Pancreas (tissue), 10 donors: ENCODE data around the gene FLNA. TPM values are rescaled to one million over a fixed set of nuclear protein-coding genes. Genes with fewer than 3 reads are reported as not detected.
A peak's percentile ranks its signal among the peaks of the same experiment; 100 is the strongest.

Source experiments
- ATAC-seq, 4 donors: fragments of 200-7000 bp; cut with Tn5 transposase; one replicate each; pipeline versions ENCODE4 v1.8.0 to v1.9.1; 2020; ENCODE audit warnings: mild to moderate bottlenecking in 4 of 4, moderate library complexity in 4 of 4
- DNase-seq, 6 donors: peaks; one replicate each; pipeline ENCODE4 v3.0.0-alpha.2; 2020
- FAIRE-seq: peaks from 2 replicates; lab custom pipeline; 2012; peaks lifted over from hg19 to GRCh38; lab: Jason Lieb, UNC
- H3K27ac ChIP-seq, 4 donors: fragments of 200-600 bp; sonication (generic); 1 replicate in 3 of 4; 2 replicates in 1 of 4; pipeline versions ENCODE4 v1.5.0 to v1.8.0; 2020
- H3K27me3 ChIP-seq, 4 donors: fragments of 200-600 bp; one replicate each; pipeline ENCODE4 v1.8.0; 2021
- H3K36me3 ChIP-seq, 3 donors: fragments of 200-600 bp; sonication (generic) in 1 of 3; one replicate each; pipeline versions ENCODE4 v1.5.0 to v1.8.0; 2020 to 2021
- H3K4me1 ChIP-seq, 3 donors: fragments of 200-600 bp; one replicate each; pipeline ENCODE4 v1.8.0; 2021
- H3K4me3 ChIP-seq, 4 donors: fragments of 200-600 bp; sonication (generic) in 2 of 4; one replicate each; pipeline versions ENCODE4 v1.5.0 to v1.8.0; 2020 to 2021
- H3K9me3 ChIP-seq, 4 donors: fragments of 200-600 bp; one replicate each; pipeline ENCODE4 v1.8.0; 2021
- CTCF ChIP-seq, 4 donors: fragments of 200-600 bp; sonication (generic) in 3 of 4; IDR thresholded peaks; one replicate each; pipeline versions ENCODE4 v1.5.0 to v1.8.0; 2021; ENCODE audit warnings: antibody characterized with exemption in 4 of 4
- WGBS, 2 donors: extraction: QIAGEN DNeasy Blood & Tissue Kit; methylation state at CpG; one replicate each; pipeline ENCODE4 v1.1.7; 2013; 5-methylcytosine and 5-hydroxymethylcytosine counted together
- intact Hi-C, 3 donors: fragments of 100-400 bp; cut with DNase I; formaldehyde crosslinking; loops; one replicate each; pipeline versions ENCODE4 v1.11.1 to v1.14.2; 2022
- polyA plus RNA-seq, 2 donors: library from polyadenylated mRNA; stranded (reverse); fragments of 200-250 nt; gene quantifications; one replicate each; pipeline ENCODE4 v1.2.3, GENCODE V29; 2013
- total RNA-seq, 6 donors: library from RNA; stranded (reverse); fragmentation: NEBNext Ultra II Directional in 4 of 6; extraction: Animal tissue kit (Norgen Biotek cat#: 25700) in 4 of 6; gene quantifications; one replicate each; pipeline versions ENCODE4 v1.2.1 to v1.2.4, GENCODE V29; 2021 to 2023
- donor health status: healthy with polysubstance abuse.
- donor health status: DM: no; HTN: no; CAD: no; lungs with moderate emphysema.
- donor health status: DM: no; HTN: no; CAD: no.
- donor health status: control.
- donor health status: control.
- donor health status: Bipolar disorder and iron deficiency.
- donor health status: DM: yes; HTN: yes; CAD: no.
- donor health status: DM: no; HTN: no; CAD: no.
- donor health status: DM: no; HTN: no; CAD: no.
- donor health status: DM: yes; HTN: yes; CAD: no.

FLNA gene
- total and polyA plus RNA-seq, 8 donors = 67.0 to 298 (median 184) TPM

- Histone ChIP-seq H3K4me3 (no peak overlapping the region), H3K27ac (no peak overlapping the region), H3K9me3 (no peaks in the 10 kb centered on the region), H3K36me3 (peaks cover 0 to 16% (median 0%) of the 10 kb centered on the region in 3 donors), H3K27me3 (no peaks in the 10 kb centered on the region), H3K4me1 (no peaks in the 10 kb centered on the region)
- DNase-seq (no peak), ATAC-seq (no peak), FAIRE-seq (no peak)
- no peak for TF ChIP-seq CTCF (IDR thresholded peaks at IDR 0.05)
- intact Hi-C loops = no loop called here
- 81 to 94% methylated on average over 13 of the region's 13 CpGs for WGBS, 2 donors
Observed at GRCh38 chrX:154356596-154356995, 17.8 kb downstream of the FLNA start.

GRCh38 chrX:154355776-154356140 is 18.7 kb downstream of the FLNA start:
- FAIRE-seq (no peak), DNase-seq (peak in 1 of 6 donors; percentile 73), ATAC-seq (no peak)
- TF ChIP-seq CTCF (IDR thresholded peaks at IDR 0.05) = no peak
- H3K27ac ChIP-seq = no peak overlapping the region
- H3K9me3 ChIP-seq = no peaks in the 10 kb centered on the region
- intact Hi-C loops = no loop called here
- H3K36me3 ChIP-seq = peaks cover 0 to 16% (median 0%) of the 10 kb centered on the region in 3 donors
- 80 to 81% methylated on average over 12 of the region's 12 CpGs for WGBS, 2 donors
- H3K4me1 ChIP-seq = no peaks in the 10 kb centered on the region
- no peak overlapping the region for H3K4me3 ChIP-seq
- H3K27me3 ChIP-seq = no peaks in the 10 kb centered on the region

- peak in 2 of 6 donors; percentile 18 to 50 for DNase-seq
- Histone ChIP-seq H3K4me1 (no peaks in the 10 kb centered on the region), H3K36me3 (peaks cover 0 to 16% (median 0%) of the 10 kb centered on the region in 3 donors), H3K27ac (no peak overlapping the region), H3K9me3 (no peaks in the 10 kb centered on the region), H3K27me3 (no peaks in the 10 kb centered on the region), H3K4me3 (no peak overlapping the region)
- 89 to 93% methylated on average over 30 of the region's 30 CpGs for WGBS, 2 donors
- ATAC-seq = no peak
- no peak for FAIRE-seq
- TF ChIP-seq CTCF (IDR thresholded peaks at IDR 0.05) = no peak
- intact Hi-C loops = no loop called here
Observed at GRCh38 chrX:154355094-154355775, 19.2 kb downstream of the FLNA start.

GRCh38 chrX:154354516-154354915 is 19.9 kb downstream of the FLNA start:
- intact Hi-C loops = no loop called here
- WGBS, 2 donors = 89 to 91% methylated on average over 13 of the region's 13 CpGs
- peaks cover 0 to 16% (median 0%) of the 10 kb centered on the region in 3 donors for H3K36me3 ChIP-seq
- no peaks in the 10 kb centered on the region for H3K4me1 ChIP-seq
- no peaks in the 10 kb centered on the region for H3K9me3 ChIP-seq
- ATAC-seq = no peak
- H3K27ac ChIP-seq = no peak overlapping the region
- no peak overlapping the region for H3K4me3 ChIP-seq
- no peak for FAIRE-seq
- H3K27me3 ChIP-seq = no peaks in the 10 kb centered on the region
- TF ChIP-seq CTCF (IDR thresholded peaks at IDR 0.05) = no peak
- peak in 2 of 6 donors; percentile 11 to 59 for DNase-seq

GRCh38 chrX:154354013-154354412 is 20.4 kb downstream of the FLNA start:
- 84 to 85% methylated on average over 14 of the region's 14 CpGs for WGBS, 2 donors
- Histone ChIP-seq H3K9me3 (no peaks in the 10 kb centered on the region), H3K27me3 (no peaks in the 10 kb centered on the region), H3K4me1 (no peaks in the 10 kb centered on the region), H3K27ac (no peak overlapping the region), H3K36me3 (peaks cover 0 to 16% (median 0%) of the 10 kb centered on the region in 3 donors), H3K4me3 (no peak overlapping the region)
- DNase-seq (peak in 2 of 6 donors; percentile 13 to 70), ATAC-seq (no peak), FAIRE-seq (no peak)
- no peak for TF ChIP-seq CTCF (IDR thresholded peaks at IDR 0.05)
- intact Hi-C loops = no loop called here
